ENCODE data around the gene ADAMTS8. TPM values are rescaled to one million over a fixed set of nuclear protein-coding genes. Genes with fewer than 3 reads are reported as not detected.

Gene ADAMTS8
- total RNA-seq, 1 experiment from 2014 or later = 0.07 TPM

- H3K4me3 ChIP-seq (replicated peaks in 1 of 2; ENCODE audit: low read depth in 1 of 2, low read length in 2 of 2) = no peak overlapping the region
- ATAC-seq (peak; percentile 47; the same call in 1 of the 2 replicates), DNase-seq (ENCODE audit: low read depth, low spot score) (no peak)
- no peak overlapping the region for H2AFZ ChIP-seq (ENCODE audit: low read depth, low read length, poor library complexity, severe bottlenecking)
- peaks cover 0 to 2% of the 10 kb centered on the region in 2 experiments; a peak in 1 of 4 replicates for H3K4me1 ChIP-seq (ENCODE audit: control insufficient read depth in 1 of 2, insufficient read depth in 2 of 2, low read length in 2 of 2)
- no peaks in the 10 kb centered on the region for H3K9me3 ChIP-seq (ENCODE audit: control insufficient read depth in 1 of 2, insufficient read depth in 1 of 2, low read depth in 1 of 2, low read length in 2 of 2)
- H3K9ac ChIP-seq (ENCODE audit: low read length) = no peak overlapping the region
- POLR2A ChIA-PET = no interaction called here
- no peak overlapping the region for H3K4me2 ChIP-seq (ENCODE audit: low read length)
- intact Hi-C loops (cut with micrococcal nuclease) = no loop called here
- no TSS peak for BruUV-seq (replicated peaks)
- no peaks in the 10 kb centered on the region for H3K36me3 ChIP-seq (ENCODE audit: control insufficient read depth in 1 of 2, insufficient read depth in 2 of 2, low read length in 2 of 2)
- H3K27ac ChIP-seq (ENCODE audit: low read depth, low read length) = no peak overlapping the region
- TF ChIP-seq EZH2phosphoT487 (IDR thresholded peaks at IDR 0.05; ENCODE audit: borderline replicate concordance) (no peak), JUND (IDR thresholded peaks at IDR 0.05) (no peak), REST (IDR thresholded peaks at IDR 0.05; ENCODE audit: low read depth) (no peak), TCF7L2 (IDR thresholded peaks at IDR 0.05; ENCODE audit: borderline replicate concordance, extremely low read depth, insufficient read depth, insufficient read length) (no peak), CBX3 (IDR thresholded peaks at IDR 0.05; ENCODE audit: low read depth) (no peak), CEBPB (IDR thresholded peaks at IDR 0.05; ENCODE audit: low read depth) (no peak), ZFX (IDR thresholded peaks at IDR 0.05) (no peak), POLR2A (IDR thresholded peaks at IDR 0.05; ENCODE audit: borderline replicate concordance, extremely low read depth, insufficient read depth, insufficient read length) (no peak), EZH2 (IDR thresholded peaks at IDR 0.05) (no peak)
- TF ChIP-seq, protein P1, sequence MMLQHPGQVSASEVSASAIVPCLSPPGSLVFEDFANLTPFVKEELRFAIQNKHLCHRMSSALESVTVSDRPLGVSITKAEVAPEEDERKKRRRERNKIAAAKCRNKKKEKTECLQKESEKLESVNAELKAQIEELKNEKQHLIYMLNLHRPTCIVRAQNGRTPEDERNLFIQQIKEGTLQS (IDR thresholded peaks at IDR 0.05) = no peak
- RAD21 ChIA-PET (ENCODE audit: low non-redundant PET in 1 of 2, low total read pairs in 2 of 2, uncharacterized antibody in 2 of 2, unreplicated experiment in 2 of 2) = no interaction called here
- CTCF ChIA-PET = no interaction called here
- H3K79me2 ChIP-seq (ENCODE audit: insufficient read depth, low read length) = no peaks in the 10 kb centered on the region
- H4K20me1 ChIP-seq (ENCODE audit: insufficient read depth) = no peaks in the 10 kb centered on the region
- H3K9me2 ChIP-seq (ENCODE audit: insufficient read depth) = no peaks in the 10 kb centered on the region
- H3K27me3 ChIP-seq (ENCODE audit: insufficient read depth, low read length) = no peaks in the 10 kb centered on the region
Observed at GRCh38 chr11:130383344-130384211, 44.8 kb downstream of the ADAMTS8 start.

Measured in HCT116 (cell line).